Left colon (tissue), 2 donors: Measurements from ENCODE around the gene RPUSD4. TPM values are rescaled to one million over a fixed set of nuclear protein-coding genes. Genes with fewer than 3 reads are reported as not detected.

ENCODE experiments used
- ATAC-seq: fragments of 200-7000 bp; cut with Tn5 transposase; one replicate; pipeline ENCODE4 v1.9.1; 2020; ENCODE audit warnings: mild to moderate bottlenecking, moderate library complexity
- DNase-seq, 2 donors: peaks; one replicate each; pipeline ENCODE4 v3.0.0-alpha.2; 2020
- intact Hi-C, 2 donors: fragments of 100-400 bp; cut with DNase I in 1 of 2; cut with micrococcal nuclease in 1 of 2; formaldehyde crosslinking; loops; one replicate each; pipeline versions ENCODE4 v1.11.2 to v1.14.0; 2022; cut with DNase I, micrococcal nuclease
- total RNA-seq, 2 donors: library from RNA; stranded (reverse); fragmentation: NEBNext Ultra II Directional; extraction: Animal tissue kit (Norgen Biotek cat#: 25700); gene quantifications; one replicate each; pipeline ENCODE4 v1.2.1, GENCODE V29; 2021
- donor health status: DM: no; HTN: no; CAD: no.
- donor health status: DM: yes; HTN: yes; CAD: no.

The RPUSD4 gene
- total RNA-seq, 2 donors from 2014 or later, result 15.9 to 16.1 TPM

- ATAC-seq, result no peak
- intact Hi-C loops, result loop anchor here in 1 of 2 donors (5.0 kb wide), 1 partner anchor 46 kb away; no protein-coding TSS in a partner anchor
- DNase-seq, result no peak
Observed at GRCh38 chr11:126216526-126217305, 5.3 kb upstream of the RPUSD4 start.

DNA sequence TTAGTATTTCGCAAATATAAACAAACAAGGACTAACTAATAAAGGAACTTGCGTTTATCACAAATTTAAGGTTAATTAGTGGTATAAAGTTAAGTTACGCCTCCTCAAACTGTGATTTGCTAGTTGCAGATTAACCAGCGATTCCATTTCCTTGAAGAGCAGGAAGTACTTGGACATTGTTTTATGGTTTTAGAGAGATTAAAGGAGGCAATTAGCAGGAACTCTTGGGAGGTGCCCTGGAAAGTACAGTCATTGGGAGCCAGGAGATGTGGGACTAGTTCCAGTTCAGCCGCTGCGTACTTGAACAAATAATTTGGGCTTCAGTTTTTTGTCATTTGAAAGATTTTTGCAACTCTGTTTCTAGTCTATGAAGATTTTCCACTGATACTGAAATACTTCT lies 3.4 kb upstream of the RPUSD4 start:
- DNase-seq (peak; percentile 26 to 59), ATAC-seq (peak; percentile 66)
- intact Hi-C loops, result loop anchor here in 1 of 2 donors (5.0 kb wide), 1 partner anchor 47 kb away; no protein-coding TSS in a partner anchor

DNA sequence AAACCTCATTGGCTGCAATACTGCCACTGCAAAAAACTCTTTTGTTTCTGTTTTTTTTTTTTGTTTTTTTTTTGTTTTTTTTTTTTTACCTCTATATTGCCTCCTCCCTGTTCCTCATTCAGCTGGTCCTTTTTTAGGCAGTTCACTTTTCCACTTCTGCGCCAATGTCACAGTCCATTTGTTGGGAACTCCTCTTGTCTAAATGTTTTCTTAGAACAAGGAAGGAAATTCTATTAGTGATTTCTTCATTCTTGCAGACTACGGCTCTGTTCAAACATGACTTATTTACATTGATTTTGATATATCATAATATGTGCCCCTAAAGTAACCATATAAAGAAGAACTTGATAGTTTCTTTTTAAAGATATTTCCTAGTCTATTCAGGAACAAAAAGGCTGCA lies 3.0 kb upstream of the RPUSD4 start:
- DNase-seq, result no peak
- peak; percentile 10 for ATAC-seq
- intact Hi-C loops, result no loop called here

DNA sequence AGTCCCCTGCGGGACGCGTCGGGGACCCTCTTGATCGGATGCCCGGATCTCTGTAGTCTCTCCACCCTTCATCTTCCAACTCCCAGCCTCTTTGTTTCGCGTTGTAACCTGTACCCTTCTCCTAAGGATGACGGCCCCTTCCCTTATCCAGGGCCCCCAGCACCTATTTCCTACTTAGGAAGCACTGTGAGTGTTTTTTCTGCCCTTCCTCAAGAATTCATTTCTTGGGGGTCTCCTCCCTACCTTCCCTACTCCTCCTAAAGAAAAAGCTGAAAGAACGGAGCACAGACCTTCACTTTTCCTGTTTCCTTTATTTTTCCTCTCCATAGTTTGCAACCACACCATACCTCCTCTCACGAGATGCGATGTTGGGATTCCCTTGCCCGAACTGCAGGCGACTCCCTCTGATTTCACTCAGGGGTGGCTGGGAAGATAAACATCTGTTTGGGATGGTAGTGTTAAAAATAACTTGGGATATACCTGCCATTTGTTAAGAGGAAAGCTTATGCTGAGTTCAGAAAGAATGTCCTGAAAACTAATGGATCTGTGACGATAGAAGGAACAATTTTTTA lies 725 bp upstream of the RPUSD4 start:
- no peak for DNase-seq
- ATAC-seq, result peak; percentile 1
- intact Hi-C loops, result no loop called here

DNA sequence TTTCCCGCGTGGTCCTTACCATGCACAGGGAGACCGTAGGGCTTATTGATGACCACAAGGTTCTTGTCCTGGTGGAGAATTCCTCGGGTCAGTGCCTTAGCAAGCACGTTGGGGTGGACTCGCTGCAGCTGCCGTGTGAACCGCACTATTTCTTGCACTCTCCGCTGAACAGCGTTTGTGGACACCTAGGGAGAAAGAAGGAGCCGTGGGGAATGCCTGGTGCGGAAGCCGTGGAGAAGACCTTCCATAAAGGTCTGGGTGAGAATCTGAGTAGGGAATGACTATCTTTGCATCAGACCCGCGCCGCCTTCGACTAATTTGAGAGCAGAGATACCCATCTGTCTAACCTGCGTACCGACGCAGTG lies 597 bp downstream of the RPUSD4 start:
- peak in 1 of 2 donors; percentile 43 for DNase-seq
- ATAC-seq, result no peak
- intact Hi-C loops, result no loop called here

DNA sequence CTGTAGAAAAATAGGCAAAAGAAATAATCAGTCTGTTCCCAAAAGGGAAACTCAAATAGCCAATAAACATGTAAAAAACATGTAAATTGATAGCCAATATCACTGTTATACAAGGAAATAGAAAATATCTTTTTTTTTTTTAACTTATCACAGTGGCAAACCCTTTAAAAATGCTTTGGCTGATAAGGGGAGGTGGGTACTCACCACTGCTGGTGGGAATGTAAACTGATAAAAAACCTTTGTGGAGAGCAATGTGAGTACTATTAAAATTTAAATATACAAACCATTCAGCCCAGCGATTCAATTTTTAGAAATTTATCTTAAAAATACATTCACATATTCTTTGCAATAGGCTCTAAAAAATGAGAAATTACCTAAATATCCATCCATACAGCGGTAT lies 3.6 kb downstream of the RPUSD4 start:
- intact Hi-C loops, result no loop called here
- ATAC-seq, result no peak
- no peak for DNase-seq

- no peak for DNase-seq
- ATAC-seq, result no peak
Observed at GRCh38 chr11:126205359-126205758, 6.1 kb downstream of the RPUSD4 start.

GRCh38 chr11:126202646-126203359 lies 8.6 kb downstream of the RPUSD4 start:
- DNase-seq, result no peak
- ATAC-seq, result no peak
- intact Hi-C loops, result no loop called here

More at GRCh38 chr11:126205359-126205758, 6.1 kb downstream of the RPUSD4 start:
- intact Hi-C loops, result no loop called here

DNA sequence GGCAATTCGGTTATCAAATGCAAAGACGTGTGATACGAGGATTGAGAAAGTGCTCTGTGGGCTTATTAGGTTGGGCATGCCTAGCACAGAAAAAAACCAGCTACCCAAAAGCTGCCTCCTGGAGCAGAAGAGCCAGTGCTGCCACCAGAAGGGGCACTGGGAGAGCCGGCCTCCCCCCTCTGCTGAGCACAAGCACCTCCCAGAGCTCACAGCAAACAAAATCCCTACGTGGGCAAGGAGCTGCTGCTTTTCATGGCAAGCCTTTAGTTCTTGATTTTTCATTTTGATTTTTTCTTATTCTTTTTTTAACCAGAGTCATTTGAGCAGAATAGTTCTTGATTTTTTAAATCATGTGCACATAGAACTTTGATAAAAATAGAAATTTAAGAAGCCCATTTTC lies 12.8 kb downstream of the RPUSD4 start:
- ATAC-seq (no peak), DNase-seq (no peak)
- intact Hi-C loops, result no loop called here

DNA sequence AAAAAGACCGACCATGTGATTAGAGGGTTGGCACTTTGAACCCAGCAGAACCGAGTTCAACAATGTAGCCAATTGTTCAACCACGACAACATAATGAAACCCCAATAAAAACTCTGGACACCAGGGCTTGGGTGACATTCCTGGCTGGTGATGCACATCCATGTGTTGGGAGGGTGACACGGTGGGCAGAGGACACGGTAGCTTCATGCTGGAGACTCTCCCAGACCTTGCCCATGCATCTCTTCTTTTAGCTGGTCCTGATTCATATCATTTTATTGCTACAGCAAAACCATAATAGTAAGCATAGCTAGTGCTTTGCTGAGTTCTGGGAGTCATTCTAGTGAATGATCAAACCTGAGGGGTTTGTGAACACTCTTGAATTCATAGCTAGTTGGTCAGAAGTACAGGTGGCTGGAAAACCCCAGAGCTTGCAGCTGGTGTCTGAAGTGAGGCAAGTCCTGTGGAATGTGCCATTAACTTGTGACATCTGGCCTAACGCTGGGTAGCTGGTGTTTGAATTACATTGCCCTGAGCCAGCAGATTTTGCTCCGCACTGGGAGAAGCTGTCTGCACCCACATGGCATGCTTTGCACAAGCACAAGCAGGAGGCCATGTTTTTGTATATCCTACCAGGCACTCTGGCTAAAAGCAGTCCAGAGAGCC lies 14.0 kb downstream of the RPUSD4 start:
- ATAC-seq (no peak), DNase-seq (no peak)
- intact Hi-C loops, result no loop called here

DNA sequence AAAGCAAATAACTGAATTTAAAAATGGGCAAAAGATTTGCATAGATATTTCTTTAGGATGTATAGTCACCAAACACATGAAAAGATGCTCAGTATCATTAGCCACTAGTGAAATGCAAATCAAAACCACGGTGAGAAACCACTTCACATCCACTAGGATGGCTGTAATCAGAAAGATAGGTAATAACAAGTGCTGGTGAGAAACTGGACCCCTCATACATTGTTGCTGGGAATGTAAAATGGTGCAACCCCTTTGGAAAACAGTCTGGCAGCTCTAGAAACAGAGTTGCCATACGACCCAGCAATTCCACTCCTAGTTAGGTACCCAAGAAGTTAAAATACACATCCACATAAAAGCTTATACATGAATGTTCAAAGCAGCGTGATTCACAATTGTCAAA lies 16.3 kb downstream of the RPUSD4 start:
- intact Hi-C loops, result loop anchor here in 1 of 2 donors (2.0 kb wide), 1 partner anchor 272 kb away; no protein-coding TSS in a partner anchor
- DNase-seq (no peak), ATAC-seq (no peak)

DNA sequence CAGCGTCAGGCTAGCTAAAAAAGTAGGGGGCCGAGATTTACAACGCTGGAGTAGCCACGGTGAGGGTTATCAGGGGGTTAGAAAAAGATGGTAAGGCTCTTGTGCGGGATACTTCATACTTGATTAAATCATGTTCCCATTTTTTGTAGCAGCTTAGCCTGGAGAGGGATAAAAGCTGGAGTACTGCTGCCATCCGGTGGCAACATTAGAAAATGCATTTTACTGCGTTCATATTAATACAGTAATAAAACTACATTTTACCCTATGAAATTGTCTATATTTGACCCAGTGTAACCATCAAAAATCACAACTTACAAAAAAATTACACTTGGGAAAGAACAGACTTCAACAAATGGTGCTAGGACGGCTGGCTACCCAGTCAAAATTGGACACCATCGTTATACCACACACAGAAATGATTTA lies 17.3 kb downstream of the RPUSD4 start:
- DNase-seq, result no peak
- intact Hi-C loops, result loop anchor here in 1 of 2 donors (2.0 to 5.0 kb wide), 2 partner anchors 257 to 271 kb away; no protein-coding TSS in a partner anchor

GRCh38 chr11:126193038-126193478 lies 18.4 kb downstream of the RPUSD4 start:
- DNase-seq (no peak), ATAC-seq (no peak)
- intact Hi-C loops, result loop anchor here in 1 of 2 donors (5.0 kb wide), 1 partner anchor 256 kb away; no protein-coding TSS in a partner anchor

More for the DNA sequence above, 17.3 kb downstream of the RPUSD4 start:
- ATAC-seq, result peak; percentile 77

- intact Hi-C loops, result loop anchor here in 1 of 2 donors (5.0 kb wide), 1 partner anchor 255 kb away; no protein-coding TSS in a partner anchor
- DNase-seq (no peak), ATAC-seq (no peak)
Observed at GRCh38 chr11:126192361-126192760, 19.1 kb downstream of the RPUSD4 start.

DNA sequence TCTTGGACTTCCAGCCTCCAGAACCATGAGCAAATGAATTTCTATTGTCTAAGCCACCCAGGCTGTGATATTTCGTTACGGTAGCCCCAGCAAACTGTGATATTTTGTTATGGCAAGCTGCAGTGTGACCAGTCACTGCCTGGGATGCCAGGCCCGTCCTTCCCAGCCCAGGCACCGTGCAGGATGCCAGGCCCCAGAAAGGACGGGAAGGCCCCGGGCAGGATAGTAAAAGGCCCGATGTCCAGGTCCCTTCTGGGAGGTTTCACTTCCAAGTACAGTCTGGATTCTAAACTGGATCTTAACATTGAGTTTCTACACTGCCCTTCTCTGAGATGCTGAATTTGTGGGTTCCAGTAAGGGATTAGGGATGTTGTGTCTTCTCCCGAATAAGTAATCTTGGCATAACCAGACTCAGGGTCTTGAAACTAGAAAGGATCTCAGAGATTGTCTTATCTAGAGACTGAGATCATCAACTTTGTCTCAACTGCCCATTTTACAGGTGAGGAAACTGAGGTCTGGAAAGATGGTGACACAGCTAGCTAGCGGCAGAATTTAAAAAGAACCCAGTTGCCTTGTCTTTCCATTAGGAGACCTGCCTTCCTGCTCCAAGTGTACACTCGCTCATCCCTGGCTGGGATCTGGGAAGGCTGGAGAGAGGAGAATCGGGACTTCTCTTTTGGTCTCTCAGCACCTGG lies 19.9 kb downstream of the RPUSD4 start:
- no peak for ATAC-seq
- no peak for DNase-seq
- intact Hi-C loops, result loop anchor here in 1 of 2 donors (5.0 kb wide), 1 partner anchor 254 kb away; no protein-coding TSS in a partner anchor

DNA sequence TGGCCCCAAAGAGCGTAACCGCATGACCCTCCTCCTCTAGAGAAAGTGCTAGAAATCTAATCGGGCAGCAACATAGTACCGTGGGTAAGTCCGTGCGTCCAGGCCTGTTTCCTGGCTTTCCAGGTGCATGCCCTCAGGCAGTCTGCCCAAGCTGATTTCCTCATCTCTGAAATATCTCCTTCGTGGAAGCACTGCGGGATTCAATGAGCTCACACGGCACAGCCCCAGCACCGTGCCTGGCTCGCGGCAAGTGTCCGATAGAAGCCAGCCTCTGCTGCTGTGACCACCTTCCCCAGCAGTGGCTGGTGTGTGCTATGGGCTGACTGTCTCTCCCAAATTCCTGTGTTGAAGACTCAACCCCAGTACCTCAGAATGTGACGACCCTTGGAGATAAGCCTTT lies 20.7 kb downstream of the RPUSD4 start:
- no peak for DNase-seq
- intact Hi-C loops, result loop anchor here in 1 of 2 donors (5.0 kb wide), 1 partner anchor 253 kb away; no protein-coding TSS in a partner anchor
- no peak for ATAC-seq

DNA sequence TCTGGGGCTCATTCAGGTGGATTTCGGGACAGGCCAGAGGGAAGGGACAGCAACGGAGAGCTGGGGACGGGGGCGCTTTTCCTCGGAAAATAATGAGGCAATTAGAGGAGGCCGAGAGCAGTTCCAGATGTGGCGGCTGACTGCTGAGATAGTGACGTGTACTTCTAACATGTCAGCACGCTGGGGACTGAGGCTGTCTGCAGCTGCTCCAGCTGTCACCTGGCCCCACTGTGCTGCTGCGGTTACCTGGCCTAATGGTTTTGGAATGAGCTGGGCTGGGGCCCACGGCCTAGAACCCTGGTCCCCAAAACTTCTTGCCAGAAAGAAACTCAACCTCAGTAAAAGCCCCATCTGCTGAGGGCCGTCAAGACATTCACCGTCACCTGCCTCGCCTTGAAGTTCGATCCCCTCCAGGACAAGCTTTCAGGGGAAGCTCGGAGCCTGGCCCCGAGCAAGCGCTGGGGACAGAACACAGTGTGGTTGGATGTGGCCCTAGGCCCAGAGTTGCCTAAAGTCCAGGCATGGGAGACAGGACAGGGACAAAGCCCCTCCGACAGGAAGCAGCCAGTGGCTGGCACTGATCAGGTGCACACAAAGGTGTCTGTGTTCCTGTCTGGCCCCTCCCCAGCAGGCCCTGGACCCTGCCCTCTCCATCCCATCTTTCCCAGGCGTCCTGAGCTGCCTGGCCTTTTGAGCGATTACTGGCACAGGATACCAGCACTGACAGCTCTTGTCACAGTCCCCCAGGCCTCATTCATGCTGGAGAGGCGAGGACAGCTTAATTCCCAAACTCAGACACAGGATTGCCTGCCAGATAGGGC lies 22.1 kb downstream of the RPUSD4 start:
- ATAC-seq (no peak), DNase-seq (no peak)
- intact Hi-C loops, result loop anchor here (5.0 kb wide), 2 partner anchors 187 to 262 kb away; no protein-coding TSS in a partner anchor
